Stimulated activated naive B cell treated with anti-CD40 and anti-IgM and Interleukin-4, amounts not matched to agents 10 μg/mL and 1 μg/mL and 100 μg/mL, for 72 hours (primary cell): ENCODE data around the gene NDEL1.

Experiments used
- ATAC-seq, 2 donors: fragments of 150-1000 bp; cut with Tn5 transposase; replicated peaks; 2 replicates each; pipeline ENCODE4 v1.10.0; 2021; ENCODE audit warnings: moderate library complexity in 1 of 2
- DNase-seq: peaks from one replicate; pipeline ENCODE4 v3.0.0; 2021
- H3K27ac Mint-ChIP-seq: one replicate; pipeline ENCODE4 v1.8.0; 2022; ENCODE audit warnings: mild to moderate bottlenecking, mixed read lengths
- H3K27me3 Mint-ChIP-seq, 2 donors: one replicate each; pipeline ENCODE4 v1.8.0; 2022; ENCODE audit warnings: mixed read lengths in 2 of 2
- H3K36me3 Mint-ChIP-seq, 2 donors: one replicate each; pipeline ENCODE4 v1.8.0; 2022; ENCODE audit warnings: mixed read lengths in 2 of 2, mild to moderate bottlenecking in 1 of 2
- H3K4me1 Mint-ChIP-seq, 2 donors: one replicate each; pipeline ENCODE4 v1.8.0; 2022; ENCODE audit warnings: mixed read lengths in 2 of 2, mild to moderate bottlenecking in 1 of 2
- H3K4me3 Mint-ChIP-seq, 2 donors: one replicate each; pipeline ENCODE4 v1.8.0; 2022; ENCODE audit warnings: mild to moderate bottlenecking in 2 of 2, mixed read lengths in 2 of 2, moderate library complexity in 1 of 2
- H3K9me3 Mint-ChIP-seq, 2 donors: one replicate each; pipeline ENCODE4 v1.8.0; 2022; ENCODE audit warnings: mixed read lengths in 2 of 2, mild to moderate bottlenecking in 1 of 2

Gene NDEL1

DNA sequence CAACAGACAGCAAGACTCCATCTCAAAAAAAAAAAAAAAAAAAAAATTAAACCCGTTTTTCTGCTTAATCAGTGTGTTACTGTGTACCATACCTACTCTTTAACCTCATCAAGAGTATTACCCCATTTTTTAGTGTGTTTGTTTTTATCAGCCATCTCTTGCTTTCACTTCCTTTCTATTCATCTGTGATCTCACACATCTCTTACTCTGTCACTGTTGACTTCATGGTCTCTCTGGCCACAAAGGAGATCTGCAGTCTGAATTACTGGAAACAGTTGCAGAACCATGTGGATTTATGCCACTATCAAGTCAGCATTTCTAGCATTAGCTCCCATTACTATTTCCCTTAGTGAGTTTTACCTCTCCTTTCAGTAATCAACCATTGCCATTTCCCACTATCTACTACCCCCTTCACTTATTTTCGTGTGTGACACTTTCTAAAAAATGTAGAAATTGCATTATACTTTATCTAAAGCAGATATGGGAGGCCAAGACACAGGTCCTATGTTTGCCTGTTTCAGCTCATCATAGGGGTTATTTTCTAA lies 20.1 kb downstream of the NDEL1 start:
- peak overlapping the region; percentile 14 for H3K27ac Mint-ChIP-seq
- peaks cover 5 to 6% of the 10 kb centered on the region in 2 donors for H3K4me1 Mint-ChIP-seq
- ATAC-seq = no peak
- peaks cover 40 to 53% of the 10 kb centered on the region in 2 donors for H3K36me3 Mint-ChIP-seq
- DNase-seq = no peak
- H3K9me3 Mint-ChIP-seq = no peaks in the 10 kb centered on the region
- H3K27me3 Mint-ChIP-seq = no peaks in the 10 kb centered on the region
- H3K4me3 Mint-ChIP-seq = no peak overlapping the region

DNA sequence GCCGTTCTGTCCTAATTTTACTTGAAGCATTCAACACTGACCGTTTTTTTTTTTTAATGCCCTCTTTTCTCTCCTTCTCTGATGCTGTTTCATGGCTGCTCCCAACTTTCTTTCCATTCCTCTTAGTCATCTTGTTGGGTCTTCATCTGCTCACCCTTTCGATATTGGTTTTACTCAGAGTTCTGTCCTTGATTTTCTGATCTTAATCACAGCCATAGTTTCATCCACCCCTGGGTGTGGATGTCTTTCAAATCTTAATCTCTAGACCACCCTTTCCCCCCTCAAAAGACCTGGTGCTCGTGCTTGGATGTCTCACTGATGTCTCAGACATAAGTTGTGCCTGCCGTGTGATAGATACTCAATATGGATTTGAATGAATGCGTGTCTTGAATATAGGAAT lies 22.4 kb downstream of the NDEL1 start:
- H3K36me3 Mint-ChIP-seq = peaks cover 42 to 55% of the 10 kb centered on the region in 2 donors

DNA sequence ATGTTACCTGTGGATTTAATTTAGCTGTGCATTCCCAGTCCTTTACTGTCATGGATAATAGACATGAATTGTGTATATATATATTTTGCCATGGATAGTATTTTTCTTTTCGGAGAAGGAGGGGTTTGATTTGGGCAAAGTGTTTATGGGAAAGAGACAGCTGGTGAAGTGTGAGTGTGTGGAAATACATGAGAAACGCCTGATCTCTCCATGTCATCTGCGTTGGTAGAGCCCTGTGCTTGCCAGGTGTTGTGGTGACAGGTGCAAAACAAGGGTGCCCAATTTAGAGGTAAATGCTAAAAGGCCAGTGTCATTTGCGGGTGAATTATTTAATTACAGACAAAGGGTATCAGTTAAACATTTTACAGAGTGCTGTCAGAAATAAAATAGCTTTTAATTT lies 23.4 kb downstream of the NDEL1 start:
- DNase-seq (no peak), ATAC-seq (no peak)
- H3K4me1 Mint-ChIP-seq = peaks cover 12 to 18% of the 10 kb centered on the region in 2 donors
- H3K27me3 Mint-ChIP-seq = no peaks in the 10 kb centered on the region
- H3K4me3 Mint-ChIP-seq = no peak overlapping the region
- H3K36me3 Mint-ChIP-seq = peaks cover 44 to 59% of the 10 kb centered on the region in 2 donors
- no peak overlapping the region for H3K27ac Mint-ChIP-seq
- no peaks in the 10 kb centered on the region for H3K9me3 Mint-ChIP-seq

More for the DNA sequence above, 22.4 kb downstream of the NDEL1 start:
- ATAC-seq (no peak), DNase-seq (no peak)
- H3K27ac Mint-ChIP-seq = no peak overlapping the region
- no peaks in the 10 kb centered on the region for H3K27me3 Mint-ChIP-seq
- H3K9me3 Mint-ChIP-seq = no peaks in the 10 kb centered on the region
- peaks cover 8% of the 10 kb centered on the region in 2 donors for H3K4me1 Mint-ChIP-seq
- no peak overlapping the region for H3K4me3 Mint-ChIP-seq

DNA sequence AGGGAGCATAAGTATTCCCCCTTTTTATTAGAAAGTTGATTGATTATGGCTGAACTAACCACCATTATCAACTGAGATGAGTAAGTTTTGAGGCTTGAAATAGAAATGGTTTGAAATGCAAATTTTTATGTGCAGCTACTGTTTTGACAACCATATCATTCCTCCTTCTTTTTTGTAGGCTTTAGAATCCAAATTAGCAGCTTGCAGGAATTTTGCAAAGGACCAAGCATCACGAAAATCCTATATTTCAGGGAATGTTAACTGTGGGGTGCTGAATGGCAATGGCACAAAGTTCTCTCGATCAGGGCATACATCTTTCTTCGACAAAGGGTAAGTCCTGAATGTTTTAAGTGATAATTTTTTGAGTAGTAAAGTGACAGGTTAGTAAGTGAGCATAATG lies 24.1 kb downstream of the NDEL1 start:
- ATAC-seq (no peak), DNase-seq (no peak)
- no peaks in the 10 kb centered on the region for H3K9me3 Mint-ChIP-seq
- peaks cover 17 to 23% of the 10 kb centered on the region in 2 donors for H3K4me1 Mint-ChIP-seq
- H3K27me3 Mint-ChIP-seq = no peaks in the 10 kb centered on the region
- peaks cover 49 to 63% of the 10 kb centered on the region in 2 donors for H3K36me3 Mint-ChIP-seq
- H3K4me3 Mint-ChIP-seq = no peak overlapping the region
- no peak overlapping the region for H3K27ac Mint-ChIP-seq

DNA sequence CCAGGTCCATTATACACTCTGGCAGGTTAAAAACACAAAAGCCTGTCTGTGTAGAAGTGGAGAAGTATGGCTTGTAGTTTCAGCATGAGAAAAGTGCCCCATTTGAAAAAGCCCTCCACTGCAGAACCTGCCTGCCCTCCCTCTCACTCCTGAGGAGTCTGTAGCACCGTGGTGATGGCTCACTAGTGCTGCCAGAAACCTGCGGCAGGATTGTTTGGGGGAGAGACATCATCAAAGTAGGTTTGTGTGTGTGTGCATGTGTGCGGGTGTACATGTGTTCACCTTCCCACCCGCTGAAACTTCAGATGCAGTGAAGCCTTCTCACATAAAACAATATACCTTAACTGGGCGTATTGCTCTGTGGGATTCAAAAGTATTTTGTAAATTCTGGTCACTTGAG lies 26.9 kb downstream of the NDEL1 start:
- Mint-ChIP-seq H3K4me1 (peaks cover 18 to 23% of the 10 kb centered on the region in 2 donors), H3K27me3 (no peaks in the 10 kb centered on the region), H3K27ac (no peak overlapping the region), H3K36me3 (peaks cover 51 to 63% of the 10 kb centered on the region in 2 donors), H3K4me3 (no peak overlapping the region), H3K9me3 (no peaks in the 10 kb centered on the region)
- DNase-seq (no peak), ATAC-seq (no peak)

DNA sequence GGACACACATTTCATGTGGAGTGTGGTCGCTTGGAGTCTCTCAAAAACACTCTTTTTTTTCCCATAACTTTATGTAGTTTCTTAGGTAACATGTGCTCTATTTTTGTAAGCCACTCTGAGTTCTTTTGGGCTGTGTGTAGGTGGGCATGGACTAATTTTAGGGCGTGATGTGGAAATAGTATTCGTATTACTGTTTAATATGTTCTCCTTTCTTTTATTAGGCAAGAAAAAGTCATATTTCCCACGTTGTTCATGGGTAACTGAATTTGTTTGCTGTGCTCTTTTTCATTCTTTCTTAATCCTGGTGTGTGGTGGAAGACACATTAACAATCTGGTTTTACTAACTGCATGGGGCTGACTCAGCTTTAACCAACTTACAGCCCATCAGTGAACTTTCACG lies 27.4 kb downstream of the NDEL1 start:
- Mint-ChIP-seq H3K4me3 (no peak overlapping the region), H3K36me3 (peaks cover 52 to 64% of the 10 kb centered on the region in 2 donors), H3K9me3 (no peaks in the 10 kb centered on the region), H3K27me3 (no peaks in the 10 kb centered on the region), H3K4me1 (peaks cover 18 to 25% of the 10 kb centered on the region in 2 donors), H3K27ac (peak overlapping the region; percentile 75)
- ATAC-seq (no peak), DNase-seq (no peak)

DNA sequence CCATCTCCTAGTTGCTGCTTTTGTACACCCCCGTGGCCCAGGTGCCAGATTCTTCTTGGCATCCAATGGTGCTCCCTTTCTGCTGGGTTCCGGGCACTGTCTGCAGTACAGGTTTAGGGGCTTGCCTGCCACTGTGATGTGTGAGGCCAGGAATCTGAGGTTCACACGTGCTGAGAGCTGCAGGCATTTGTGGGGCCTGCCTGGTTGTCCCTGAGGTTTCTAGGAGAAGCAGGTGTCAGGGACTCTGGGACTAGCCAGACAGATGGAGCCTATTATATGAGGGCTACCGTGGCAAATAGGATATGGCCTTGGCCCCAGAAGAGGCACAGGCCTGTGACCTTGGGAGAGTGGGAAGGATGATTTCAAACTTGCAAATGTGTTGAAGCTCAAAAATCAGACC lies 29.3 kb downstream of the NDEL1 start:
- Mint-ChIP-seq H3K9me3 (no peaks in the 10 kb centered on the region), H3K4me3 (no peak overlapping the region), H3K27ac (peak overlapping the region; percentile 56), H3K36me3 (peaks cover 50 to 59% of the 10 kb centered on the region in 2 donors), H3K27me3 (no peaks in the 10 kb centered on the region), H3K4me1 (peaks cover 18 to 28% of the 10 kb centered on the region in 2 donors)
- ATAC-seq = no peak
- no peak for DNase-seq

DNA sequence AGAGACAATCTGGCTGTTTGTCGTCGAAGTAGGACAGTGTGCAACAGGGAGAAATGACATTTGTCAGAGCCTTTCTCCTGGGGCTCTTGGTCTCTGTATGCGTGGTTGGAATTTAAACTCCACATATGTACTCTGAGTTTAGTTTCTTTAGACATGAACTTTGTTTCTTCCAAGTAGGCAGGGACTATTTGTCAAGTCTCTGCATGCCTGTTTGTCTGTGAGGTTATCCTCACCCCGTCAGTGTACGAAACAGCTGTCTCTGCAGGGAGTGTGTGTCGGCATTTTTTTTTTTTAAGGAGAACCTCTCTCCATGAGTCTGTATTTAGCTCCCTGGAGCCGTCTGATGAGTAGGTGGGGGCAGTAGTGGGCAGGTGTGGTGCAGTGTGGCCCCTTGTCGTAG lies 29.7 kb downstream of the NDEL1 start:
- Mint-ChIP-seq H3K4me3 (no peak overlapping the region), H3K27ac (peak overlapping the region; percentile 73), H3K27me3 (no peaks in the 10 kb centered on the region), H3K9me3 (no peaks in the 10 kb centered on the region), H3K36me3 (peaks cover 54 to 63% of the 10 kb centered on the region in 2 donors), H3K4me1 (peaks cover 18 to 28% of the 10 kb centered on the region in 2 donors)
- no peak for DNase-seq
- ATAC-seq = no peak

DNA sequence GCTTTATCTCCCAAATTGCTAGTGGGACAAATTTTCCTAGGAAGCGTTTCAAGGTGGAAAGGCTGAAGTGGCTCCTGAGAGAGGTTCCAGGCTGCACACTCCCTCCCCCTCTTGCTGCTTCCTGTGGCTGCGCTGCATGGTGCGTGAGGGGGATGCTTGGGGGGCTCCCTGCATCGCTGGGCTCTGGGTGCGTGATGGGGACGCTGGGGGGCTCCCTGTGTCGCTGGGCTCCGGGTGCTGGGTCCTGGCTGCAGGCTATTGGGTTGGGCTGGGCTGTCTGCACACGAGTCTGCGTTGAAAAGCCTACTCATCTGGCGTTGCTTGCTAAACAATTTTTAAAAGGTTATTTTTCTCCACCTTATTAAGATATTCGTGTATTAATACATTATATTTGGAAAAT lies 30.1 kb downstream of the NDEL1 start:
- H3K4me1 Mint-ChIP-seq = peaks cover 18 to 28% of the 10 kb centered on the region in 2 donors
- no peaks in the 10 kb centered on the region for H3K27me3 Mint-ChIP-seq
- no peaks in the 10 kb centered on the region for H3K9me3 Mint-ChIP-seq
- no peak overlapping the region for H3K4me3 Mint-ChIP-seq
- DNase-seq (no peak), ATAC-seq (no peak)
- no peak overlapping the region for H3K27ac Mint-ChIP-seq
- peaks cover 54 to 66% of the 10 kb centered on the region in 2 donors for H3K36me3 Mint-ChIP-seq

DNA sequence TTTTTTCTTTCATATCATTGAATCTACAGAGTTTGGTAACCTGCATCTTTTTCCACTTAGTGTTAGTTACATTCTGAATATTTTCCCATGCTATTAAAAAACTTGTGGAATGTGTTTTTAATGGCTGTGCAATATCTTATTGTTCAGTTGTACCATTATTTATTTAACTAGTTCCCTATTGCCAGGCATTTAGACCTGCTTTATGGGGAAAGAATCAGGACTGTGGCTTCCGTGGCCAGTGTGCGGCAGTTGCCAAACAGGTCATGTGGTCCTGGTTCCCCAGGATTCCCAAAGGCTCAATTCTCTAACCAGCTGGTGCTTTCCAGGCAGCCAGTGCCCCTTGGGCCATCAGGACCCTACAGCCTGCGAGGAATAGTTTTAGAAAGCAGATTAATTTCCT lies 30.8 kb downstream of the NDEL1 start:
- Mint-ChIP-seq H3K9me3 (no peaks in the 10 kb centered on the region), H3K36me3 (peaks cover 53 to 72% of the 10 kb centered on the region in 2 donors), H3K4me1 (peaks cover 18 to 28% of the 10 kb centered on the region in 2 donors), H3K27ac (no peak overlapping the region), H3K4me3 (no peak overlapping the region), H3K27me3 (no peaks in the 10 kb centered on the region)
- ATAC-seq (no peak), DNase-seq (no peak)

DNA sequence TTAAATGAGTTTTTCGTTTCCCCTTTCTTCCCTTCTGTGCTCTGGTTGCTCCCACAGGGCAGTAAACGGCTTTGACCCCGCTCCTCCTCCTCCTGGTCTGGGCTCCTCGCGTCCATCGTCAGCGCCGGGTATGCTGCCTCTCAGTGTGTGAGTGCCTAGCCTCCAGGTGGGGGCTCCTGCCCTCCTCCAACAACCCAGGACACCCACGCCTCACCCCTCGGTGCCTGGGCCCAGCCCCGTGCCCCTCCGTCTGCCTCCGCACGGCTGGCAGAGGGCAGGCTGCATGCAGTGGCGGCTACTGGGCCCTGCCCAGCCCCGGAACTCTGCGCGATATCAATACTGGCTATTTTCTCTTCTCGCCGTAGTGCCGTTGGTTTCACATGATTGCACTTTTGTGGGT lies 31.2 kb downstream of the NDEL1 start:
- ATAC-seq (no peak), DNase-seq (no peak)
- Mint-ChIP-seq H3K27me3 (no peaks in the 10 kb centered on the region), H3K4me3 (no peak overlapping the region), H3K9me3 (no peaks in the 10 kb centered on the region), H3K4me1 (peaks cover 18 to 28% of the 10 kb centered on the region in 2 donors), H3K27ac (no peak overlapping the region), H3K36me3 (peaks cover 49 to 72% of the 10 kb centered on the region in 2 donors)

DNA sequence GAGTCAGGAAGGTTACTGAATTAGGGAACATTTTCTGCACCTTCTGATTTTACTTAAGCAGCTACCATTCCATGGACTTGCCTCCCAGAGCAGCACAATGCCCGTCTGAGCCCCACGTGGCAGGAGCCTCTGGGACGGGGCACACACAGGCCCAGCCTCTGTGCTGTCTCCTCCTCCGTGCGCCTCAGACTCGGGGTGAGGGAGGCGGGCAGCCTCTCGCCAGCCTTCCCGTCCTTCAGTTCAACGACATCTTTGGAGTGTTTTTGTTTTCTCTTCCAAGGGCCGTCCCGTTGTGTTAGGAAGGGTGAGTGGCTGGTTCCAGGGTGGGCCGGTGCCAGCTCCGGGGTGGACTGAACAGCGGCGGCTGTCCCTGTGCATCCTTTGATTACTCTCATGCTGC lies 31.8 kb downstream of the NDEL1 start:
- Mint-ChIP-seq H3K4me3 (no peak overlapping the region), H3K36me3 (peaks cover 49 to 73% of the 10 kb centered on the region in 2 donors), H3K4me1 (peaks cover 18 to 28% of the 10 kb centered on the region in 2 donors), H3K9me3 (no peaks in the 10 kb centered on the region), H3K27ac (no peak overlapping the region), H3K27me3 (no peaks in the 10 kb centered on the region)
- DNase-seq = no peak
- ATAC-seq = no peak

DNA sequence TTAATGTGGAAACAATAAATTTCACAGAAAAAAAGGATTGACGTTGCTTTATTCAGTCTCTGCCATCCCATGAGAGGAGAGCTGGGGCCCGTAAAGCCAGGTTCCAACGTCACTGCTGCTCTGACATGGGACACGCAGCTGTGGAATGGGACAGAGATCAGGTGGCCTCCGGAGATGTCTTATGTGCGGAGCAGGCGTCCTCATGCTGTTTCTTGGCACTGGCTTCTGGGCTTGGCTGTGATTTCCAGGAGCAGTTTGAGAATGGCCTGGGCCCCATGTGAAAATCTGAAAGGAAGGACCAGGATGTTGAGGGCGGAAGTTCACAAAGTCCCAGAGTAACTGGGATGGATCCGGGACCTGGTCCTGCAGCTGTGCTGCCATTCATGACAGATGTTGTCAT lies 32.4 kb downstream of the NDEL1 start:
- Mint-ChIP-seq H3K27ac (no peak overlapping the region), H3K4me1 (peaks cover 16 to 25% of the 10 kb centered on the region in 2 donors), H3K9me3 (no peaks in the 10 kb centered on the region), H3K27me3 (no peaks in the 10 kb centered on the region), H3K36me3 (peaks cover 48 to 71% of the 10 kb centered on the region in 2 donors), H3K4me3 (no peak overlapping the region)
- DNase-seq = no peak
- no peak for ATAC-seq

DNA sequence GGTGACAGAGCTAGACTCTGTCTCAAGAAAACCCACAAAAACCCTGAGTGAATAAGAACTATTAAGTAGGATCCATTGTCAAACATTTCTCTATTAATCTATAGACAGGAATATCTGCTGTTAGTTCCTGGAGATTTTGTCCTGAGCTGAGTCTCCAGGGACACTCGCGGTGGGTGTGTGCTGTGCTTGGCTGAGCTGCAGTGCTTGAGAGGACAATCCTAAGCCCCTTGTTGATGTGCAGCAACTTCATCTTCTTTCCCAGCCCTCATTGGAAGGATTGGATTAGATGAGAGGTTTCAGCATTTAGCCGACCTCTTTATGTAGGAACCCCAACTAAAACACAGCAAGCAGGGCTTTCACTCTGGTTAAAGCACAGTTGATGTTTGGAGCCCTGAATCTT lies 33.3 kb downstream of the NDEL1 start:
- no peaks in the 10 kb centered on the region for H3K9me3 Mint-ChIP-seq
- H3K27me3 Mint-ChIP-seq = no peaks in the 10 kb centered on the region
- H3K4me3 Mint-ChIP-seq = no peak overlapping the region
- peaks cover 13 to 17% of the 10 kb centered on the region in 2 donors for H3K4me1 Mint-ChIP-seq
- H3K36me3 Mint-ChIP-seq = peaks cover 48 to 73% of the 10 kb centered on the region in 2 donors
- no peak overlapping the region for H3K27ac Mint-ChIP-seq
- DNase-seq (no peak), ATAC-seq (no peak)

DNA sequence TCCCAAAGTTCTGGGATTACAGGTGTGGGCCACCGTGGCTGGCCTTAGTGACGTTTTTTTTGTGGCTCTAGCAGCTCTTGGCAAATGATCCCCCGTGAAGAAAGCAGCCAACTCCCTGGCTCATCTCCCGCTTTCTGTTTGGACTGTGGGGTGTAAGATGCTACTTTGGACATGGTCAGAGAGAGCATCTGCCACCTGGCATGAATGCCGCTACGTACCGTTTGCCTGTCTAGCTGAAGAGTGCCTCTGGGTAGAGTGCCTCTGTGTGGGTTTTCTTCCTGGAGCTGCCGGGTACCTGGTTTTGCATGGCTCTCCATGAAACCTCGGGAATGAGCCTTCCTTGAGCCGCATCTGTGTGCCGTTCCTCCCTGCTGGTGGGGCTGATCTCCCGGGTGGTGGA lies 34.3 kb downstream of the NDEL1 start:
- Mint-ChIP-seq H3K9me3 (no peaks in the 10 kb centered on the region), H3K36me3 (peaks cover 39 to 71% of the 10 kb centered on the region in 2 donors), H3K4me1 (peaks cover 6 to 9% of the 10 kb centered on the region in 2 donors), H3K27ac (no peak overlapping the region), H3K27me3 (no peaks in the 10 kb centered on the region), H3K4me3 (no peak overlapping the region)
- DNase-seq = no peak
- ATAC-seq = no peak
